CD4-positive, alpha-beta T cell (primary cell): ENCODE measurements around the gene RARA. TPM values are rescaled to one million over a fixed set of nuclear protein-coding genes. Genes with fewer than 3 reads are reported as not detected.
"Not testable (repeated sequence)": the region's sequence is repeated elsewhere in the genome, so short reads cannot be mapped to it uniquely, and the experiment has no call there.

Experiments used
- ATAC-seq: fragments of 200-7000 bp; cut with Tn5 transposase; one replicate; pipeline ENCODE4 v1.10.0; 2022; ENCODE audit warnings: mild to moderate bottlenecking; ENCODE audit not compliant: poor library complexity
- CTCF ChIA-PET: fragments of 350-600 bp; sonication (Branson Sonifier 250); formaldehyde crosslinking; loops from one replicate; lab custom pipeline; 2021; ENCODE audit warnings: antibody characterized with exemption, inconsistent platforms; lab: Charles Lee
- POLR2A ChIA-PET: fragments of 350-600 bp; sonication (Branson Sonifier 250); formaldehyde crosslinking; loops from one replicate; lab custom pipeline; 2021; ENCODE audit warnings: antibody characterized with exemption, inconsistent platforms; lab: Charles Lee
- DNase-seq, 14 experiments: peaks; one replicate each; pipeline ENCODE4 v3.0.0-alpha.2; 2013 to 2020; ENCODE audit warnings: mixed read lengths in 2 of 14
- H3K27ac ChIP-seq, 2 donors: one replicate each; pipeline versions ENCODE4 v1.5.1 to v1.7.0; 2013; ENCODE audit warnings: low read length in 2 of 2, low read depth in 1 of 2, mild to moderate bottlenecking in 1 of 2
- H3K27me3 ChIP-seq, 2 experiments: 1 replicate in 1 of 2; 2 replicates in 1 of 2; pipeline versions ENCODE4 v1.6.1 to v1.7.0; 2013; ENCODE audit warnings: low read length in 2 of 2, control low read depth in 1 of 2, mild to moderate bottlenecking in 1 of 2, moderate library complexity in 1 of 2; ENCODE audit not compliant: insufficient read depth in 2 of 2, control insufficient read depth in 1 of 2
- H3K36me3 ChIP-seq: one replicate; pipeline ENCODE4 v1.6.1; 2013; ENCODE audit warnings: low read length, control low read depth; ENCODE audit not compliant: insufficient read depth
- H3K4me1 ChIP-seq: one replicate; pipeline ENCODE4 v1.6.1; 2013; ENCODE audit warnings: low read length, control low read depth; ENCODE audit not compliant: insufficient read depth
- H3K4me3 ChIP-seq: one replicate; pipeline ENCODE4 v1.5.1; 2013; ENCODE audit warnings: mild to moderate bottlenecking, low read length, moderate library complexity
- H3K9me3 ChIP-seq, 2 experiments: 1 replicate in 1 of 2; 2 replicates in 1 of 2; pipeline versions ENCODE4 v1.6.1 to v1.7.0; 2013; ENCODE audit warnings: low read length in 2 of 2, mild to moderate bottlenecking in 2 of 2, control low read depth in 1 of 2, moderate library complexity in 1 of 2; ENCODE audit not compliant: control insufficient read depth in 1 of 2, insufficient read depth in 1 of 2
- H3K27ac Mint-ChIP-seq: one replicate; pipeline ENCODE4 v1.8.0; 2020; ENCODE audit warnings: mixed read lengths
- H3K27me3 Mint-ChIP-seq: one replicate; pipeline ENCODE4 v1.8.0; 2021; ENCODE audit warnings: mixed read lengths
- H3K36me3 Mint-ChIP-seq: one replicate; pipeline ENCODE4 v1.8.0; 2021; ENCODE audit warnings: low read depth, mixed read lengths
- H3K4me1 Mint-ChIP-seq: one replicate; pipeline ENCODE4 v1.8.0; 2021; ENCODE audit warnings: low read depth, mixed read lengths
- H3K4me3 Mint-ChIP-seq: one replicate; pipeline ENCODE4 v1.8.0; 2020; ENCODE audit warnings: mild to moderate bottlenecking, mixed read lengths
- H3K9me3 Mint-ChIP-seq: one replicate; pipeline ENCODE4 v1.8.0; 2020; ENCODE audit warnings: mixed read lengths
- CTCF ChIP-seq: fragments of 200-600 bp; IDR thresholded peaks from one replicate; pipeline ENCODE4 v1.8.0; 2022; ENCODE audit warnings: antibody characterized with exemption, mild to moderate bottlenecking
- intact Hi-C, 2 experiments: fragments of 100-400 bp; cut with DNase I in 1 of 2; cut with micrococcal nuclease in 1 of 2; formaldehyde crosslinking; loops; one replicate each; pipeline versions ENCODE4 v1.15.1 to v1.9.0; 2023 to 2025; cut with DNase I, micrococcal nuclease
- total RNA-seq, 174 experiments: library from RNA in 2 of 174; stranded (reverse) in 2 of 174; gene quantifications; one replicate each; pipeline ENCODE4 v1.2.3 and lab custom pipeline; 2021 to 2026

RARA gene
- total RNA-seq, 2 experiments from 2014 or later: 114 to 115 TPM

DNA sequence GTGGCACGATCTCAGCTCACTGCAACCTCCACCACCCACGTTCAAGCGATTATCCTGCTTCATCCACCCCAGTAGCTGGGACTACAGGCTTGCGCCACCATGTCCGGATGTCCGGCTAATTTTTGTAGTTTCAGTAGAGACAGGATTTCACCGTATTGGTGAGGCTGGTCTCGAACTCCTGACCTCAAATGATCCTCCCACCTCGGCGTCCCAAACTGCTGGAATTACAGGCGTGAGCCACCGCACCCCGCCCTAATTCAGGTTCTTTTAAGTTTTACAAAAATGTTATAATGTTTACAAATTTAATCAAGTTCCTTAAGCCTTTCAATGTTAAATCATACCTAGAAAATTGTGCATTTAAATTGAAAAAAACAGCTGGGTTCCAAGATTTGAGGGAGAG, 68.9 kb downstream of the RARA start:
- H3K27ac ChIP-seq: no peak overlapping the region
- POLR2A ChIA-PET: no interaction called here
- no peaks in the 10 kb centered on the region for H3K4me1 Mint-ChIP-seq
- no peak overlapping the region for H3K4me3 Mint-ChIP-seq
- H3K9me3 ChIP-seq: no peaks in the 10 kb centered on the region
- intact Hi-C loops: no loop called here
- no peaks in the 10 kb centered on the region for H3K9me3 Mint-ChIP-seq
- H3K36me3 ChIP-seq: no peaks in the 10 kb centered on the region
- H3K4me1 ChIP-seq: no peaks in the 10 kb centered on the region
- H3K27me3 ChIP-seq: no peaks in the 10 kb centered on the region
- H3K4me3 ChIP-seq: no peak overlapping the region
- TF ChIP-seq CTCF: no peak
- DNase-seq (no peak), ATAC-seq (no peak)
- H3K27me3 Mint-ChIP-seq: no peaks in the 10 kb centered on the region
- CTCF ChIA-PET: no interaction called here
- H3K27ac Mint-ChIP-seq: no peak overlapping the region
- H3K36me3 Mint-ChIP-seq: no peaks in the 10 kb centered on the region

DNA sequence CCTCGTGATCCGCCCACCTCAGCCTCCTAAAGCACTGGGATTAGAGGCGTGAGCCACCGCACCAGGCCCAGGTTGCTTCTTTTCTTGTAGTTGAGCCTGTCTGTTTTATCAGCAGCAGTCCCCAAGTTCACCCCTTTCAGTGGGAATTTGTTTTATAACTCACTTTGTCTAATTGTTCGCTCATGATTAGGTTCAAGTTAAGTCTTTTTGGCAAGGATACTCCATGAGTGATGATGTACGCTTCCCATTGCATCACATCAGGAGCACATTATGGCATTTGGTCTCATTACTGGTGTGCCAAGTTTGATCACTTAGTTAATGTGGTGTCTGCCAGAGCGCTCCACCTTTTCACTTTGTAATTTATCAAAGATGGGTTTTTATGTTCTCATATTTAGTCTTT, 70.0 kb downstream of the RARA start:
- H3K27ac ChIP-seq: no peak overlapping the region
- ATAC-seq (no peak), DNase-seq (no peak)
- Mint-ChIP-seq H3K9me3 (no peaks in the 10 kb centered on the region), H3K27me3 (no peaks in the 10 kb centered on the region), H3K36me3 (no peaks in the 10 kb centered on the region), H3K4me3 (no peak overlapping the region), H3K27ac (no peak overlapping the region), H3K4me1 (no peaks in the 10 kb centered on the region)
- no peak for TF ChIP-seq CTCF
- H3K27me3 ChIP-seq: no peaks in the 10 kb centered on the region
- no peaks in the 10 kb centered on the region for H3K4me1 ChIP-seq
- no peaks in the 10 kb centered on the region for H3K9me3 ChIP-seq
- H3K4me3 ChIP-seq: no peak overlapping the region
- intact Hi-C loops: no loop called here
- CTCF ChIA-PET: no interaction called here
- POLR2A ChIA-PET: no interaction called here
- no peaks in the 10 kb centered on the region for H3K36me3 ChIP-seq

DNA sequence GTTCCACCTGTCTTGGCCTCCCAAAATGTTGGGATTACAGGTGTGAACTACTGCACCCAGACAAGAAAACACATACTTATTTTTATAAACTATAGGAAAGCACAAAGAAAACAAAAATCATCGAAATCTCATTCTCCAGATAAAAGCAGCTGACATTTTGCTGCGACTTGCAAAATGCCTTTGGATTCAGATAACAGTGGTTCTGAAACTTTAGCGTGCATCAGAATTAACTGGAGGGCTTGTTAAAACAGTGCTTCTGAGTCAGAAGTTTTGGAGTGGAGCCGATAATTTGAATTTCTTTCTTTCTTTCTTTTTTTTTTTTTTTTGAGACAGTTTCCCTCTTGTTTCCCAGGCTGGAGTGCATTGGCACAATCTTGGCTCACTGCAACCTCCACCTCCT, 73.3 kb downstream of the RARA start:
- ATAC-seq: no peak

GRCh38 chr17:40386555-40386954, 77.6 kb downstream of the RARA start:
- H3K4me3 Mint-ChIP-seq, CTCF ChIA-PET, H3K27me3 Mint-ChIP-seq, H3K4me1 ChIP-seq, H3K27ac Mint-ChIP-seq, H3K4me3 ChIP-seq, H3K27ac ChIP-seq, DNase-seq, H3K36me3 ChIP-seq, intact Hi-C loops, H3K36me3 Mint-ChIP-seq, H3K27me3 ChIP-seq, H3K9me3 Mint-ChIP-seq, H3K4me1 Mint-ChIP-seq, ATAC-seq, H3K9me3 ChIP-seq: not testable (repeated sequence)
- POLR2A ChIA-PET: interaction anchor here (0.6 to 0.7 kb wide), 2 partner anchors 12 to 129 kb away, joined by 3 to 4 read pairs; no protein-coding TSS in a partner anchor

More for the DNA sequence above, 73.3 kb downstream of the RARA start:
- CTCF ChIA-PET: no interaction called here
- no peak for DNase-seq
- Mint-ChIP-seq H3K4me1 (no peaks in the 10 kb centered on the region), H3K9me3 (no peaks in the 10 kb centered on the region), H3K4me3 (no peak overlapping the region), H3K27me3 (no peaks in the 10 kb centered on the region), H3K36me3 (no peaks in the 10 kb centered on the region), H3K27ac (no peak overlapping the region)
- intact Hi-C loops: no loop called here
- TF ChIP-seq CTCF: no peak
- Histone ChIP-seq H3K9me3 (no peaks in the 10 kb centered on the region), H3K4me3 (no peak overlapping the region), H3K27ac (no peak overlapping the region), H3K27me3 (no peaks in the 10 kb centered on the region), H3K4me1 (no peaks in the 10 kb centered on the region), H3K36me3 (no peaks in the 10 kb centered on the region)
- POLR2A ChIA-PET: interaction anchor here (0.7 kb wide), 1 partner anchor 274 kb away, joined by 3 read pairs; no protein-coding TSS in a partner anchor
